Activated naive CD8-positive, alpha-beta T cell (primary cell): ENCODE measurements around the gene DAD1.

ENCODE experiments used
- H3K27ac Mint-ChIP-seq: one replicate; pipeline ENCODE4 v1.8.0; 2021; ENCODE audit warnings: mixed read lengths
- H3K27me3 Mint-ChIP-seq: one replicate; pipeline ENCODE4 v1.8.0; 2021; ENCODE audit warnings: mixed read lengths
- H3K36me3 Mint-ChIP-seq: one replicate; pipeline ENCODE4 v1.8.0; 2021; ENCODE audit warnings: mixed read lengths
- H3K4me1 Mint-ChIP-seq: one replicate; pipeline ENCODE4 v1.8.0; 2021; ENCODE audit warnings: low read depth, mixed read lengths
- H3K4me3 Mint-ChIP-seq: one replicate; pipeline ENCODE4 v1.8.0; 2021; ENCODE audit warnings: mild to moderate bottlenecking, mixed read lengths
- H3K9me3 Mint-ChIP-seq: one replicate; pipeline ENCODE4 v1.8.0; 2021; ENCODE audit warnings: low read depth, mixed read lengths

Gene DAD1

GRCh38 chr14:22610931-22611330, 21.9 kb upstream of the DAD1 start:
- H3K4me1 Mint-ChIP-seq: no peaks in the 10 kb centered on the region
- H3K27ac Mint-ChIP-seq: no peak overlapping the region
- no peaks in the 10 kb centered on the region for H3K9me3 Mint-ChIP-seq
- H3K36me3 Mint-ChIP-seq: peaks cover 13% of the 10 kb centered on the region
- H3K27me3 Mint-ChIP-seq: no peaks in the 10 kb centered on the region
- H3K4me3 Mint-ChIP-seq: no peak overlapping the region

DNA sequence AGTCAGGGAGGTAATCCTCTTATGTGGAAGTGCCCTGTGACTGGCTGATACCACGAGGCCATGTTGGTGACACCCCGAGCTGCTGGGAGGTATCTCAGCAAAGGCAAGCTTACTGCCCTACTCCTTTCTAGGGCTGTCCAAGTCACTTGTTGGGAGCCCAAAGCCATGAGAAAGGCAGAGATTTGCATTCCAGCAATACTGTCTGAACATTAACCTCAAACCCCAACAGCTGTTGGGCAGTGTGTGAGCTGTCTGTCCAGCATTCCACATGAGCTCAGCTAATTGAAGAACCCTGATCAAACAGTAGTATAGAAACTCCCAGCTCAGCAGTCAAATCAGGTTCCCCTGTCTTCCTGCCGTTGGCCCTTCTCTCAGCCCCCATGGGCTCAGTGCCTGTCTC, 18.3 kb upstream of the DAD1 start:
- H3K9me3 Mint-ChIP-seq: no peaks in the 10 kb centered on the region
- H3K27me3 Mint-ChIP-seq: no peaks in the 10 kb centered on the region
- no peak overlapping the region for H3K4me3 Mint-ChIP-seq
- no peak overlapping the region for H3K27ac Mint-ChIP-seq
- H3K4me1 Mint-ChIP-seq: no peaks in the 10 kb centered on the region
- peaks cover 21% of the 10 kb centered on the region for H3K36me3 Mint-ChIP-seq

- H3K27ac Mint-ChIP-seq: no peak overlapping the region
- H3K9me3 Mint-ChIP-seq: no peaks in the 10 kb centered on the region
- no peaks in the 10 kb centered on the region for H3K27me3 Mint-ChIP-seq
- peaks cover 26% of the 10 kb centered on the region for H3K36me3 Mint-ChIP-seq
- no peaks in the 10 kb centered on the region for H3K4me1 Mint-ChIP-seq
- no peak overlapping the region for H3K4me3 Mint-ChIP-seq
These were observed 17.4 kb upstream of the DAD1 start for GRCh38 chr14:22606380-22606779.

GRCh38 chr14:22602862-22603261, 13.8 kb upstream of the DAD1 start:
- Mint-ChIP-seq H3K4me1 (peaks cover 26% of the 10 kb centered on the region), H3K36me3 (peaks cover 19% of the 10 kb centered on the region), H3K27ac (no peak overlapping the region), H3K4me3 (no peak overlapping the region), H3K27me3 (no peaks in the 10 kb centered on the region), H3K9me3 (no peaks in the 10 kb centered on the region)

DNA sequence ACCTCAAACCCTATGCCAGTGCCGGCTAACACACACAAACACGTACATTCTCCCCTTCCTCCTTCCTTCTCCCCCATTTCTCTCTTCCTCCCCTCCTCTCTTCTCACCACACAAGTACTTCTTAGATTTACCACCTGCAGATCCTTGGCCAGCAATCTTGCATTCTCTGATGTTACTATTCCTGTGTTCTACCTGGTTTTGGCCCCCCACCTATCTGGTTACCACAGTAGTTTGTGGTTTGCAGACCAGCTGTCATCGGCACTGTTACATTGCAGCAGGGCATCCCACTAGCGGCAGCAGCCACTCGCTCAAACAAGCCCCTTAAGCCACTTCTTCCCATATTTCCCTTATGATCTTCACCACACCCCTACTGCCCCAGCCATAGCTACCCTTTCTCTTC, 13.0 kb upstream of the DAD1 start:
- H3K27ac Mint-ChIP-seq: no peak overlapping the region
- peaks cover 19% of the 10 kb centered on the region for H3K36me3 Mint-ChIP-seq
- no peaks in the 10 kb centered on the region for H3K9me3 Mint-ChIP-seq

DNA sequence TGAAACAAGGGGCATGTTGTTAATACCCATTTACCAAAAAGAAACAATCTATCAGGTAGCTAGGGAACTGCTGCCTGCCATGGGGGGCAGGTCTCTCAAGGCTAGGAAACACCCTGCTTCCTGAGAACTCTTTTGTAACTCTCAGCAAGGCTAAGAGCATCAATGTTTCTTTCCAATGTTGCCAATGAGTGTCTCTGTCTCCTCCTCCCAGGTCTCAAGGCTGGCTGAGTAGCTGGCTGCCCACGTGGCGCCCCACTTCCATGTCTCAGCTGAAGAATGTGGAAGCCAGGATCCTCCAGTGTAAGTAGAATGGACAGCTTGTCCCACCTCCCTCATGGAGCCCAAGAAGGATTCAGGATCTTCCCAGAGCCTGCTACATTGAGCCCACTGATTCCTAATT, 12.4 kb upstream of the DAD1 start:
- H3K4me3 Mint-ChIP-seq: no peak overlapping the region
- no peak overlapping the region for H3K27ac Mint-ChIP-seq
- H3K9me3 Mint-ChIP-seq: no peaks in the 10 kb centered on the region
- peaks cover 19% of the 10 kb centered on the region for H3K36me3 Mint-ChIP-seq
- H3K27me3 Mint-ChIP-seq: no peaks in the 10 kb centered on the region
- H3K4me1 Mint-ChIP-seq: peaks cover 32% of the 10 kb centered on the region

More for the DNA sequence above, 13.0 kb upstream of the DAD1 start:
- H3K4me1 Mint-ChIP-seq: peaks cover 32% of the 10 kb centered on the region
- no peak overlapping the region for H3K4me3 Mint-ChIP-seq
- H3K27me3 Mint-ChIP-seq: no peaks in the 10 kb centered on the region

GRCh38 chr14:22600027-22600426, 11.0 kb upstream of the DAD1 start:
- Mint-ChIP-seq H3K9me3 (no peaks in the 10 kb centered on the region), H3K4me3 (peak overlapping the region; percentile 95), H3K27ac (peak overlapping the region; percentile 28)

GRCh38 chr14:22599349-22599748, 10.3 kb upstream of the DAD1 start:
- peak overlapping the region; percentile 7 for H3K27ac Mint-ChIP-seq
- H3K4me3 Mint-ChIP-seq: peak overlapping the region; percentile 95
- H3K9me3 Mint-ChIP-seq: no peaks in the 10 kb centered on the region
- H3K27me3 Mint-ChIP-seq: no peaks in the 10 kb centered on the region
- H3K4me1 Mint-ChIP-seq: peaks cover 32% of the 10 kb centered on the region
- H3K36me3 Mint-ChIP-seq: peaks cover 13% of the 10 kb centered on the region

More at GRCh38 chr14:22600027-22600426, 11.0 kb upstream of the DAD1 start:
- Mint-ChIP-seq H3K4me1 (peaks cover 32% of the 10 kb centered on the region), H3K27me3 (no peaks in the 10 kb centered on the region), H3K36me3 (peaks cover 13% of the 10 kb centered on the region)

- H3K4me3 Mint-ChIP-seq: peak overlapping the region; percentile 95
- peak overlapping the region; percentile 86 for H3K27ac Mint-ChIP-seq
- no peaks in the 10 kb centered on the region for H3K27me3 Mint-ChIP-seq
- H3K4me1 Mint-ChIP-seq: peaks cover 32% of the 10 kb centered on the region
- no peaks in the 10 kb centered on the region for H3K9me3 Mint-ChIP-seq
- H3K36me3 Mint-ChIP-seq: peaks cover 13% of the 10 kb centered on the region
These were observed 9.8 kb upstream of the DAD1 start for GRCh38 chr14:22598896-22599244.

GRCh38 chr14:22598099-22598895, 9.3 kb upstream of the DAD1 start, which contains the start of gene ABHD4:
TSS of gene ABHD4 (plus strand) at chr14:22598300. CDS start at chr14:22598307, 7 bp downstream.
- Mint-ChIP-seq H3K27me3 (no peaks in the 10 kb centered on the region), H3K4me3 (peak within 1 kb of the TSS; percentile 95), H3K9me3 (no peaks in the 10 kb centered on the region), H3K4me1 (peaks cover 32% of the 10 kb centered on the region), H3K36me3 (peaks cover 13% of the 10 kb centered on the region), H3K27ac (peak within 1 kb of the TSS; percentile 86)

DNA sequence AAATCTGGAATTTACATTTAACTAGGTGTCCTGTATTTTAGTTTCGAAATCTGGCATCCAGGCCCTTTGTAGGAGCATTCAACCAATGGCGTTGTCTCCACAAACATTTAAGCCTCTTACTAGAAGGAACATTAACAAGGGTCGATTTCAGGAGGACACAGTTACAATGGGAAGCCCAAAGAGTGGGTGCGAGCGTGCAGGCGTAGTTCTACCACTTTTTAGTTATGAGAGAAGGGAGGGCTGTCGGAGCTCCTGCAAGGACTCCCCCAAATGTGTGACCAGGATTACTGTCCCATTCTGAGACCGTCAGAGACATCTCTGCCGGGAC, 8.7 kb upstream of the DAD1 start:
- peaks cover 10% of the 10 kb centered on the region for H3K36me3 Mint-ChIP-seq
- peaks cover 32% of the 10 kb centered on the region for H3K4me1 Mint-ChIP-seq
- H3K27ac Mint-ChIP-seq: peak overlapping the region; percentile 54
- H3K9me3 Mint-ChIP-seq: no peaks in the 10 kb centered on the region
- H3K27me3 Mint-ChIP-seq: no peaks in the 10 kb centered on the region
- H3K4me3 Mint-ChIP-seq: peak overlapping the region; percentile 95

GRCh38 chr14:22597265-22597664, 8.2 kb upstream of the DAD1 start:
- Mint-ChIP-seq H3K4me1 (peaks cover 32% of the 10 kb centered on the region), H3K36me3 (peaks cover 7% of the 10 kb centered on the region), H3K4me3 (peak overlapping the region; percentile 95), H3K9me3 (no peaks in the 10 kb centered on the region), H3K27ac (no peak overlapping the region), H3K27me3 (no peaks in the 10 kb centered on the region)

DNA sequence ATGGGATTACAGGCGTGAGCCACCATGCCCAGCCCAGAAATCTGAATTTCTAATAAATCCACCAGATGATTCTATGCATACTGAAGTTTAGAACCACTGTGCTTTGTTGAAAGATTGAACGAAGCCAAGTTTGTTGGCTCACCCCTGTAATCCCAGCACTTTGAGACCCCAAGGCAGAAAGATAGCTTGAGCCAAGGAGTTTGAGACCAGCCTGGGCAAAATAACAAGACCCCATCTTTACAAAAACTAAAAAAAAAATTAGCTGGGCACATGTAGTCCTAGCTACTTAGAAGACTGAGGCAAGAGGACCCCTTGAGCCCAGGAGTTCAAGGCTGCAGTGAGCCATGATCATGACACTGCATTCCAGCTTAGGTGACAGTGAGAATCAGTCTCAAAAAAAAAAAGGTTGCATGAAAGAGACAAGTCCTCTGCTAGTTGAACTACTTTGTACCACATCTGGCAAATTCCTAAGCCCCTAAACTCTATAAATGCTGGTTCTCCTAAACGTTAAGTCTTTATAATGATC, 7.4 kb upstream of the DAD1 start:
- Mint-ChIP-seq H3K27me3 (no peaks in the 10 kb centered on the region), H3K36me3 (peaks cover 3% of the 10 kb centered on the region), H3K27ac (no peak overlapping the region), H3K9me3 (no peaks in the 10 kb centered on the region), H3K4me3 (peak overlapping the region; percentile 20), H3K4me1 (peaks cover 36% of the 10 kb centered on the region)

GRCh38 chr14:22594156-22594716, 5.2 kb upstream of the DAD1 start:
- Mint-ChIP-seq H3K27me3 (no peaks in the 10 kb centered on the region), H3K27ac (no peak overlapping the region), H3K4me3 (no peak overlapping the region), H3K4me1 (peaks cover 37% of the 10 kb centered on the region), H3K9me3 (no peaks in the 10 kb centered on the region), H3K36me3 (no peaks in the 10 kb centered on the region)

DNA sequence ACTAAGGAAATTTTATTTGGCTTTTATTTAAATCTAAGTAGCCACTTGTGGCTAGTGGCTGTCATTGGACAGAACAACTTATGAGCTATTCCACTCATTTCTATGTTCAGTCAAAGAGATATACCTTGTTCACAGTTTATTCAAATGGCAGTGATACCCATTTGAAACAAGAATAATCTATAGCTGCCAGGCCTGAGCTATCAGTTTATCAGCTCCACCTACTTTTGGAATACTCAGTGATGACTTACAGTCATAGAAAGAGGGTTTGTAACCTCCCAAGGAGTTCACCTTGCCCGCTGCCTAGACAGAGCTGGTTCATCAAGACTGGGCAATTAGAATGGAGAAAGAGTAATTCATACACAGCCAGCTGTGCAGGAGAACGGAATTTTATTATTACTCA, 4.6 kb upstream of the DAD1 start:
- H3K27ac Mint-ChIP-seq: no peak overlapping the region
- no peak overlapping the region for H3K4me3 Mint-ChIP-seq
- H3K36me3 Mint-ChIP-seq: no peaks in the 10 kb centered on the region
- no peaks in the 10 kb centered on the region for H3K27me3 Mint-ChIP-seq
- H3K9me3 Mint-ChIP-seq: no peaks in the 10 kb centered on the region
- peaks cover 31% of the 10 kb centered on the region for H3K4me1 Mint-ChIP-seq
